Stomach (tissue), 4 donors: ENCODE measurements around the gene CTSC.

Experiments used
- CTCF ChIP-seq, 7 experiments: fragments of 450-650 bp in 4 of 7; fragments of 200-600 bp in 3 of 7; sonication (generic) in 3 of 7; IDR thresholded peaks; one replicate each; pipeline ENCODE4 v1.5.1; 2016 to 2019; ENCODE audit warnings: antibody characterized with exemption in 7 of 7, control low read depth in 2 of 7, mild to moderate bottlenecking in 1 of 7
- POLR2AphosphoS5 ChIP-seq, 3 donors: sonication (generic); formaldehyde crosslinking; IDR thresholded peaks; one replicate each; pipeline ENCODE4 v1.6.1; 2016; ENCODE audit warnings: antibody characterized with exemption in 3 of 3

- no peak for TF ChIP-seq CTCF (IDR thresholded peaks at IDR 0.05)
- no peak for TF ChIP-seq POLR2AphosphoS5 (IDR thresholded peaks at IDR 0.05)
Measured at GRCh38 chr11:88293931-88294330, 43.6 kb downstream of the CTSC start.
